Erythroblast (primary cell): Measurements from ENCODE around the gene LAMB4.

Source experiments
- GATA1 ChIP-seq: IDR thresholded peaks from 2 replicates; pipeline ENCODE4 v1.6.1; 2011; ENCODE audit warnings: low read depth, mild to moderate bottlenecking, control low read depth, low read length, moderate library complexity
- POLR2A ChIP-seq: IDR thresholded peaks from 2 replicates; pipeline ENCODE4 v1.6.1; 2011; ENCODE audit warnings: mild to moderate bottlenecking, low read length

GRCh38 chr7:108086962-108087361, 43.2 kb downstream of the LAMB4 start:
- TF ChIP-seq POLR2A, result no peak
- no peak for TF ChIP-seq GATA1
